ENCODE measurements around the gene MYCN.

The MYCN gene

DNA sequence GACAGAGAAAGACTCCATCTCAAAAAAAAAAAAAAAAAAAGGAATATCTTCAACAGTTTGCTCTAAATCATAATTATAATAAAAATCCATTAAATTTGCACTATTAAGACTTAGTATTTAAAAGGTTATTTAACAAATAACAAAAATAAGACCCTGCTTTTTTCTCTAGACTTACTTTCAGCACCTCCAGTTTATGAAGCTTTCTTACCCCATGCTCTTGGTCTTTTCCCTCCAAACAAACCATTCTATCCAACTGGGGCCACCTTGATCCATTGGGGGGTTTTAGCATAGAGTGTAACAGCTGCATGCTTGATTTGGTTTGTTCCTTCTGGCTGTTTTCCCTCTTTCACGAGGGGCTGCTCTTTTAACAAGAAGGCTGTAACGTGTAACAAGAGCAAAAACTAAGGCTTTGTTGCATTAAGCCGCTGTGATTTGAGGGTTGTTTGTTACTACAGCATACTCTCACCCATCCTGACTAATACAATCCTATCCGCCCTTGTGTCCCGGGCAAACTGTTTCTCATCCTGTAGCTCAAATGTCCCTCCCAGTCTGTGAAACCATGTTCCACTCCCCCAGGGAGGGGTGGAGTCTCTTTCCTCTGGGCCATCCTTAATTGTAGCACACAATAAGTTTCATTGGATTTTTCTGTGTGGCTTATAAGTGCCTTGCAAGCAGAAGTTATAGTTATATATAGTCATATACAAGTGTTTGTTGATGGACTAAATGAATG lies 9.6 kb upstream of the MYCN start:
- no peak overlapping the region for H3K27ac ChIP-seq
- no peak for TF ChIP-seq ZFX (IDR thresholded peaks at IDR 0.05; ENCODE audit: borderline replicate concordance)
- TF ChIP-seq, protein P1, sequence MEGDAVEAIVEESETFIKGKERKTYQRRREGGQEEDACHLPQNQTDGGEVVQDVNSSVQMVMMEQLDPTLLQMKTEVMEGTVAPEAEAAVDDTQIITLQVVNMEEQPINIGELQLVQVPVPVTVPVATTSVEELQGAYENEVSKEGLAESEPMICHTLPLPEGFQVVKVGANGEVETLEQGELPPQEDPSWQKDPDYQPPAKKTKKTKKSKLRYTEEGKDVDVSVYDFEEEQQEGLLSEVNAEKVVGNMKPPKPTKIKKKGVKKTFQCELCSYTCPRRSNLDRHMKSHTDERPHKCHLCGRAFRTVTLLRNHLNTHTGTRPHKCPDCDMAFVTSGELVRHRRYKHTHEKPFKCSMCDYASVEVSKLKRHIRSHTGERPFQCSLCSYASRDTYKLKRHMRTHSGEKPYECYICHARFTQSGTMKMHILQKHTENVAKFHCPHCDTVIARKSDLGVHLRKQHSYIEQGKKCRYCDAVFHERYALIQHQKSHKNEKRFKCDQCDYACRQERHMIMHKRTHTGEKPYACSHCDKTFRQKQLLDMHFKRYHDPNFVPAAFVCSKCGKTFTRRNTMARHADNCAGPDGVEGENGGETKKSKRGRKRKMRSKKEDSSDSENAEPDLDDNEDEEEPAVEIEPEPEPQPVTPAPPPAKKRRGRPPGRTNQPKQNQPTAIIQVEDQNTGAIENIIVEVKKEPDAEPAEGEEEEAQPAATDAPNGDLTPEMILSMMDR (IDR thresholded peaks at IDR 0.05), result no peak

DNA sequence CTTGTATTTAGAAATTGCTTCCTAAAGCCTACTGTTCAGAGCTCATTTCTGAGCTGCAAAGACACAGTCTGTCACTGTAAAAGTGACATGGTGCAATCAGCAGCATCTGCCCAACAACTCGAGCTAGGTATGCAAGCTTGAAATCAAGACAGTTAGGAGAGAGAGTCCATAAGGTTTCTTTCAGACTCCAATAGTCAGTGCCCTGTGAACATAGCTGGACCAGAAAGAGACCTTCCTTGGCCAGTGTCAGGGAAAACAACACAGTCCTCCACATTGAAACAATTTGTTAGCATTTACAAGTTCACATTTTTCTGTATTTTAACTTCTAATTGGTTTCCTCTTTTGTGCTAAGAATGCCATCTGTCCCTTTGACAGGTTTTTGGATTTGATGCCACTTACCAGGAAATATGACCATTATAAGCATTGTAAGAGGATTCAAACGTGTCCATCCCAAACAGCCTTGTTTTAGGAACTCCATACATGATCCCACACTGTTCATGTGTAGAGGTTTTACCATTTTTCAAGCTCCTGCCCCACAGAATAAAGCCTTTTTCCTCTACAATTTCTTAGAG lies 8.9 kb upstream of the MYCN start:
- TF ChIP-seq, protein P1 (IDR thresholded peaks at IDR 0.05), result no peak
- no peak for TF ChIP-seq ZFX (IDR thresholded peaks at IDR 0.05; ENCODE audit: borderline replicate concordance)

DNA sequence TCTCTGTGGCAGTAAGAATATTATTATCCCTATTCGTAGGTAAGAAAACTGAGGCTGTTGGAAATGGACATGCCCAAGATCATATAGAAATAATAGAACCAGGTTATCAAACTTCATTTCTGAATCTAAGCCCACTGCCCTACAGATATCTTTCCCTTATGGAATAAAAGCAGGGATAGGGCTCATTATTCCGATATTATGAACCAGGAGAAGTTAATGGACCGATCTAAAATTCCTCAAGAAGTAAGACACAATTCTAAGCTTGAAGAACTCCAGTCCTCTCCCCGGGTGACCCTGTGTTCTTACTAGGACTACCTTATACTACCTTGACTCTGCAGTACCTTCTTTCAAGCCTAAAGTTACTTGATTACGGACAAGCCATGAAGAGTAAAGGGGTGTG lies 8.4 kb upstream of the MYCN start:
- TF ChIP-seq, protein P1 (IDR thresholded peaks at IDR 0.05), result no peak
- no peak for TF ChIP-seq ZFX (IDR thresholded peaks at IDR 0.05; ENCODE audit: borderline replicate concordance)
- H3K27ac ChIP-seq, result no peak overlapping the region

More for the DNA sequence above, 8.9 kb upstream of the MYCN start:
- no peak overlapping the region for H3K27ac ChIP-seq

DNA sequence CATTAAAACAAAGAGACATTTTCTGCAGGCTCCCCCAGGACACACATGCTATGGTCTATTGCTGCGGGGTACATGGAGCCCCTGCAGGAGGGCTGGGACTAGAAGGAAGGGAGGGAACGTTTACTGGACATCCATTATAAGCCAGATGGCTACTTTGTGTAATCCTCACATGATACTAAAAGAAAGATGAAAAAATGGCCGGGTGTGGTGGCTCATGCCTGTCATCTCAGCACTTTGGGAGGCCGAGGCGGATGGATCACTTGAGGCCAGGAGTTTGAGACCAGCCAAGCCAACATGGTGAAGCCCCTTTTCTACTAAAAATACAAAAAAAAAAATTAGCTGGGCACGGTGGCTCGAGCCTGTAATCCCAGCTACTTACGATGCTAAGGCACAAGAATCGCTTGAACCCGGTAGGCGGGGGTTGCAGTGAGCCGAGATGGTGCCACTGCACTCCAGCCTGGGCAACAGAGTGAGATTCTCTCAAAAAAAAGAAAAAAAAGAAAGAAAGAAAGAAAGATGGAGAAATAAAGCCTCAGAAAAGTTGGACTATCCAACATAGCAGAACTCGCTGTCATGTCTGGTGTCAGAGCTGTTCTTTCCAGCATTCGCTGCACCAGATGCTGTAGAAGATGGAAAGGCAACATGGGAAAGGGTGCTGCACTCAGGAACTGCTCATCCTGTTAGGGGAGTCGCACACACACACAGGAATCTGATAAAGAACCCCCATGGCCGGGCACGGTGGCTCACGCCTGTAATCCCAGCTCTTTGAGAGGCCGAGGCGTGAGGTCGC lies 7.8 kb upstream of the MYCN start:
- TF ChIP-seq ZFX (IDR thresholded peaks at IDR 0.05; ENCODE audit: borderline replicate concordance), result no peak
- TF ChIP-seq, protein P1 (IDR thresholded peaks at IDR 0.05), result no peak
- H3K27ac ChIP-seq, result no peak overlapping the region

DNA sequence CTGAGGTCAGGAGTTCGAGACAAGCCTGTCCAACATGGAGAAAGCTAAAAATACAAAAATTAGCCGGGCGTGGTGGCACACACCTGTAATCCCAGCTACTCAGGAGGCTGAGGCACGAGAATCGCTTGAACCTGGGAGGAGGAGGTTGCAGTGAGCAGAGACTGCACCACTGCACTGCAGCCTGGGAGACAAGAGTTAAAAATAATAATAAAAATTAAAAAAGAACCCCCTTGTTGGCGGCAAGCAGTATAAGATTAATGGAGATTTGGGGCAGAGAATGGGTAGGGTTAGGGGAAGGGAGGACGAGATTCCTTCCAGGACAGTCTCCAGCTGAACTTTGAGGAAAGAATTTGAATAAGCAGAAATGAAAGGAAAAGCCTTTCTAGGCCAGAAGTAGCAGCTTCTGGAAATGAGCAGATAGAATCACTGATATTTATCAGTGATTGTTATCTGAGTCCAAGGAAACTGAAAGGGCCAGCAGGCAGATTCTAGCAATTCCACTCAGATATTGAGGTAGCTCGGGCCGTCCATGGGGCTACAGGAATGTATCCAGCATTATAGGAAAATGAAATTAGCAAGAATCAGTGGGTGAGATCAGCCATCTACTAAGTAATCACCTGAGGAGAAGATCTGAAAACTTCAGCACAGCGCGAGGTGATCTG lies 7.0 kb upstream of the MYCN start:
- TF ChIP-seq, protein P1 (IDR thresholded peaks at IDR 0.05), result no peak
- TF ChIP-seq ZFX (IDR thresholded peaks at IDR 0.05; ENCODE audit: borderline replicate concordance), result no peak

DNA sequence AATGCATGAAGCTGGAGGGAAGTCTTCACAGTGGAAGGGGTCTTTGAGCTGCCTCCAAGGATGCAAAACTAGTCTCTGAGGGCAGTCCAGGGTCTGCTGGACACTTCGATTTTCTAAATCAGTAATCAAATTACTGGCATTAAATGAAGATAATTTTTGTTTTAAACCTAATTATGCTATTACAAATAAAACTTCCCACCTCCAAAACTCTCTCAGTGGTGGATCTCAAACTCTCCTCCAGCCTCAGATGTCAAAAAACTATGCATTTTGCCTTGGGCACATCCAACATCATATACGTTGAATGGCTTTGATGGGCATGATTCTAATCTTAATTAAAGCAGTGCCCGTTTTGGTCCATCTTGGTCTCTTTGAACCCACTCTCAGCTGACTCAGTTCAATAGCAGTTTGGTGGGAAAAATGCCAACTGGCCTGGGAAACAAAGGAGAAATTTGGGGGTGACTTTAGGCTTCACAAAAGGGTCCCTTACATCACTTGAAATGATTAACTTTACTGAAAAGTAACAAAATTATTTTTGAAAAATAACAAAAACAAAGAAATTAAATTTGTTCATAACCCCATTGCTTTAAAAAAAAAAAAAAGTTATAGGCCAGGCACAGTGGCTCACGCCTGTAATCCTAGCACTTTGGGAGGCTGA lies 5.9 kb upstream of the MYCN start:
- no peak for TF ChIP-seq ZFX (IDR thresholded peaks at IDR 0.05; ENCODE audit: borderline replicate concordance)
- TF ChIP-seq, protein P1 (IDR thresholded peaks at IDR 0.05), result no peak
- no peak overlapping the region for H3K27ac ChIP-seq

More for the DNA sequence above, 7.0 kb upstream of the MYCN start:
- H3K27ac ChIP-seq, result no peak overlapping the region
